Measurements from ENCODE around the gene CCR3. TPM values are rescaled to one million over a fixed set of nuclear protein-coding genes. Genes with fewer than 3 reads are reported as not detected.

Gene CCR3
- total RNA-seq, 1 donor from 2014 or later: not detected

GRCh38 chr3:46298871-46299607, 56.8 kb downstream of the CCR3 start:
- H3K27ac Mint-ChIP-seq: no peak overlapping the region
- Histone ChIP-seq H3K4me3 (no peak overlapping the region), H3K9ac (no peak overlapping the region), H3K4me2 (no peak overlapping the region), H3K79me2 (ENCODE audit: low read depth) (no peaks in the 10 kb centered on the region), H3K36me3 (no peaks in the 10 kb centered on the region), H3K27me3 (no peaks in the 10 kb centered on the region), H3K4me1 (no peaks in the 10 kb centered on the region), H3K27ac (no peak overlapping the region), H3K9me3 (ENCODE audit: low read depth) (no peaks in the 10 kb centered on the region), H2AFZ (replicated peaks) (no peak overlapping the region), H4K20me1 (ENCODE audit: low read depth) (no peaks in the 10 kb centered on the region), H3F3A (ENCODE audit: low read depth) (no peaks in the 10 kb centered on the region)
- H3K36me3 Mint-ChIP-seq: no peaks in the 10 kb centered on the region
- H3K4me1 Mint-ChIP-seq: no peaks in the 10 kb centered on the region
- H3K27me3 Mint-ChIP-seq (ENCODE audit: insufficient read depth, low read depth): peaks cover 2% of the 10 kb centered on the region
- H3K4me3 Mint-ChIP-seq: no peak overlapping the region
- TF ChIP-seq EZH2phosphoT487 (IDR thresholded peaks at IDR 0.05) (no peak), EZH2 (IDR thresholded peaks at IDR 0.05) (no peak), CTCF (IDR thresholded peaks at IDR 0.05) (no peak)
- peaks cover 2% of the 10 kb centered on the region for H3K9me3 Mint-ChIP-seq
- DNase-seq (ENCODE audit: low spot score): no peak

- peaks cover 2% of the 10 kb centered on the region for H3K27me3 Mint-ChIP-seq (ENCODE audit: insufficient read depth, low read depth)
- H3K27ac Mint-ChIP-seq: no peak overlapping the region
- Histone ChIP-seq H4K20me1 (ENCODE audit: low read depth) (no peaks in the 10 kb centered on the region), H3K27me3 (no peaks in the 10 kb centered on the region), H3K4me3 (no peak overlapping the region), H3K9ac (no peak overlapping the region), H3K4me1 (no peaks in the 10 kb centered on the region), H3K36me3 (no peaks in the 10 kb centered on the region), H3F3A (ENCODE audit: low read depth) (no peaks in the 10 kb centered on the region), H3K27ac (no peak overlapping the region), H3K79me2 (ENCODE audit: low read depth) (no peaks in the 10 kb centered on the region), H3K9me3 (ENCODE audit: low read depth) (no peaks in the 10 kb centered on the region), H2AFZ (replicated peaks) (no peak overlapping the region), H3K4me2 (no peak overlapping the region)
- no peaks in the 10 kb centered on the region for H3K4me1 Mint-ChIP-seq
- no peaks in the 10 kb centered on the region for H3K36me3 Mint-ChIP-seq
- no peak overlapping the region for H3K4me3 Mint-ChIP-seq
- DNase-seq (ENCODE audit: low spot score): no peak
- H3K9me3 Mint-ChIP-seq: peaks cover 2% of the 10 kb centered on the region
- no peak for TF ChIP-seq EZH2phosphoT487 (IDR thresholded peaks at IDR 0.05)
- no peak for TF ChIP-seq CTCF (IDR thresholded peaks at IDR 0.05)
- no peak for TF ChIP-seq EZH2 (IDR thresholded peaks at IDR 0.05)
Measured at GRCh38 chr3:46299608-46300460, 57.6 kb downstream of the CCR3 start.

GRCh38 chr3:46300461-46300789, 58.2 kb downstream of the CCR3 start:
- no peaks in the 10 kb centered on the region for H3K79me2 ChIP-seq (ENCODE audit: low read depth)
- H3K4me3 ChIP-seq: no peak overlapping the region
- Mint-ChIP-seq H3K4me3 (no peak overlapping the region), H3K36me3 (no peaks in the 10 kb centered on the region), H3K27ac (no peak overlapping the region), H3K9me3 (peaks cover 2% of the 10 kb centered on the region), H3K4me1 (no peaks in the 10 kb centered on the region), H3K27me3 (ENCODE audit: insufficient read depth, low read depth) (peaks cover 2% of the 10 kb centered on the region)
- H3K36me3 ChIP-seq: no peaks in the 10 kb centered on the region
- no peaks in the 10 kb centered on the region for H4K20me1 ChIP-seq (ENCODE audit: low read depth)
- no peak overlapping the region for H3K9ac ChIP-seq
- no peak overlapping the region for H3K27ac ChIP-seq
- TF ChIP-seq CTCF (IDR thresholded peaks at IDR 0.05) (no peak), EZH2phosphoT487 (IDR thresholded peaks at IDR 0.05) (no peak), EZH2 (IDR thresholded peaks at IDR 0.05) (no peak)
- no peak overlapping the region for H2AFZ ChIP-seq (replicated peaks)
- no peaks in the 10 kb centered on the region for H3K4me1 ChIP-seq
- no peak for DNase-seq (ENCODE audit: low spot score)
- H3K27me3 ChIP-seq: no peaks in the 10 kb centered on the region
- no peaks in the 10 kb centered on the region for H3F3A ChIP-seq (ENCODE audit: low read depth)
- no peak overlapping the region for H3K4me2 ChIP-seq
- H3K9me3 ChIP-seq (ENCODE audit: low read depth): no peaks in the 10 kb centered on the region

All from neural progenitor cell (in vitro differentiated cells).